OCI-LY1 (cell line): Measurements from ENCODE around the gene PIP5K1C.

Source experiments
- EZH2 ChIP-seq: fragments of 200-600 bp; sonication (generic), shearing (Covaris generic); IDR thresholded peaks from 2 replicates; pipeline ENCODE4 v1.8.0; 2017; ENCODE audit warnings: borderline replicate concordance, mixed run types, mild to moderate bottlenecking, antibody characterized with exemption, low read length, moderate library complexity, mixed read lengths
- TF ChIP-seq, protein P1 (sequence below): fragments of 200-600 bp; sonication (generic), shearing (Covaris generic); IDR thresholded peaks from 2 replicates; pipeline ENCODE4 v1.5.1; 2017; ENCODE audit warnings: mild to moderate bottlenecking, antibody characterized with exemption, low read length, moderate library complexity, mixed read lengths

DNA sequence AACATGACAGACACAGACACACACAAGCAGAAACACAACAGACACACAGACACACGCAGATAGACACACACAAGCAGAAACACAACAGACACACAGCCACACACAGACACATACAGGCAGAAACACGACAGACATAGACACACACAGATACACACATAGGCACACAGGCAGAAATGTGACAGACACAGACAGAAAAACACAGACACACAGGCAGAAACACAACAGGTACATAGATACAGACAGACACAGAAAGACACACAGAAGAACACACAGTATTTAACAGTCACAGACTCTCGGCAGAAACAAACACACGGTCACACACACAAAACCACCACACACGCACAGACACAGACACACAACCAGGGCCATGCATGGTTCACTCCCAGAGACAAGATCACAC is 94.5 kb downstream of the PIP5K1C start:
- TF ChIP-seq, protein P1, sequence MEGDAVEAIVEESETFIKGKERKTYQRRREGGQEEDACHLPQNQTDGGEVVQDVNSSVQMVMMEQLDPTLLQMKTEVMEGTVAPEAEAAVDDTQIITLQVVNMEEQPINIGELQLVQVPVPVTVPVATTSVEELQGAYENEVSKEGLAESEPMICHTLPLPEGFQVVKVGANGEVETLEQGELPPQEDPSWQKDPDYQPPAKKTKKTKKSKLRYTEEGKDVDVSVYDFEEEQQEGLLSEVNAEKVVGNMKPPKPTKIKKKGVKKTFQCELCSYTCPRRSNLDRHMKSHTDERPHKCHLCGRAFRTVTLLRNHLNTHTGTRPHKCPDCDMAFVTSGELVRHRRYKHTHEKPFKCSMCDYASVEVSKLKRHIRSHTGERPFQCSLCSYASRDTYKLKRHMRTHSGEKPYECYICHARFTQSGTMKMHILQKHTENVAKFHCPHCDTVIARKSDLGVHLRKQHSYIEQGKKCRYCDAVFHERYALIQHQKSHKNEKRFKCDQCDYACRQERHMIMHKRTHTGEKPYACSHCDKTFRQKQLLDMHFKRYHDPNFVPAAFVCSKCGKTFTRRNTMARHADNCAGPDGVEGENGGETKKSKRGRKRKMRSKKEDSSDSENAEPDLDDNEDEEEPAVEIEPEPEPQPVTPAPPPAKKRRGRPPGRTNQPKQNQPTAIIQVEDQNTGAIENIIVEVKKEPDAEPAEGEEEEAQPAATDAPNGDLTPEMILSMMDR, result no peak
- no peak for TF ChIP-seq EZH2
